Endothelial cell of umbilical vein (primary cell): ENCODE measurements around the gene CNPPD1.

ENCODE experiments used
- CTCF ChIP-seq, 2 donors: IDR thresholded peaks; 1 replicate in 1 of 2; 2 replicates in 1 of 2; pipeline ENCODE4 v1.5.1; 2011; ENCODE audit warnings: low read length in 2 of 2, mild to moderate bottlenecking in 2 of 2, moderate library complexity in 2 of 2, control low read depth in 1 of 2, inconsistent platforms in 1 of 2, low read depth in 1 of 2; ENCODE audit not compliant: insufficient read depth in 1 of 2; ENCODE audit errors: extremely low read depth in 1 of 2
- EZH2 ChIP-seq: IDR thresholded peaks from 2 replicates; pipeline ENCODE4 v1.6.1; 2012; ENCODE audit warnings: borderline replicate concordance, low read depth, mild to moderate bottlenecking, moderate library complexity, low read length, inconsistent platforms; ENCODE audit not compliant: severe bottlenecking
- JUN ChIP-seq: IDR thresholded peaks from 2 replicates; pipeline ENCODE4 v1.6.1; 2011; ENCODE audit warnings: borderline replicate concordance, low read depth; ENCODE audit not compliant: insufficient read length, insufficient read depth
- MAX ChIP-seq: IDR thresholded peaks from 2 replicates; pipeline ENCODE4 v1.6.1; 2011; ENCODE audit not compliant: insufficient read depth, insufficient read length
- MYC ChIP-seq: IDR thresholded peaks from one replicate; pipeline ENCODE4 v1.6.1; 2011; ENCODE audit warnings: mild to moderate bottlenecking, low read depth, low read length
- POLR2A ChIP-seq: IDR thresholded peaks from 2 replicates; pipeline ENCODE4 v1.6.1; 2012; ENCODE audit warnings: low read depth, mild to moderate bottlenecking, control low read depth, low read length
- POLR2AphosphoS5 ChIP-seq: IDR thresholded peaks from 2 replicates; pipeline ENCODE4 v1.6.1; 2012; ENCODE audit warnings: low read depth, mild to moderate bottlenecking, control low read depth, low read length, moderate library complexity; ENCODE audit not compliant: insufficient read depth

GRCh38 chr2:219197388-219197787 is 20.7 kb upstream of the CNPPD1 start:
- TF ChIP-seq POLR2A (no peak), CTCF (IDR thresholded peaks at IDR 0.05; ENCODE audit: extremely low read depth in 1 of 2, insufficient read depth in 1 of 2, low read depth in 1 of 2, low read length in 2 of 2) (no peak), EZH2 (no peak), POLR2AphosphoS5 (no peak), MYC (no peak), MAX (no peak), JUN (no peak)
